ENCODE measurements around the gene EME1.

DNA sequence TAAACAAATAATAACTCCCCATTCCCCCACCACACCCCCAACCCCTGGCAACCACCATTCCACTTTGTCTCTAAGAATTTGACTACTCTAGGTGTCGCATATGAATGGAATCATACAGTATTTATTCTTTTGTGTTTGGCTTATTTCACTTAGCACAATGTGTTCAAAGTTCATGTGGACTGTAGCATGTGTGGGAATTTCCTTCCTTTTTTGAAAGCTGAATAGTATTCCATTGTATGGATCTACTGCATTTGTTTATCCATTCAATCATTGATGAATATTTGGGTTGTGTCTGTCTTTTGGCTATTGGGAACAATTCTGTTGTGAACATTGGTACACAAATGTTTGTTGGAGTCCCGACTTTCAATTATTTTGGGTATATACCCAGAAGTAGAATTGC, 49.7 kb downstream of the EME1 start:
- TF ChIP-seq, protein P1, sequence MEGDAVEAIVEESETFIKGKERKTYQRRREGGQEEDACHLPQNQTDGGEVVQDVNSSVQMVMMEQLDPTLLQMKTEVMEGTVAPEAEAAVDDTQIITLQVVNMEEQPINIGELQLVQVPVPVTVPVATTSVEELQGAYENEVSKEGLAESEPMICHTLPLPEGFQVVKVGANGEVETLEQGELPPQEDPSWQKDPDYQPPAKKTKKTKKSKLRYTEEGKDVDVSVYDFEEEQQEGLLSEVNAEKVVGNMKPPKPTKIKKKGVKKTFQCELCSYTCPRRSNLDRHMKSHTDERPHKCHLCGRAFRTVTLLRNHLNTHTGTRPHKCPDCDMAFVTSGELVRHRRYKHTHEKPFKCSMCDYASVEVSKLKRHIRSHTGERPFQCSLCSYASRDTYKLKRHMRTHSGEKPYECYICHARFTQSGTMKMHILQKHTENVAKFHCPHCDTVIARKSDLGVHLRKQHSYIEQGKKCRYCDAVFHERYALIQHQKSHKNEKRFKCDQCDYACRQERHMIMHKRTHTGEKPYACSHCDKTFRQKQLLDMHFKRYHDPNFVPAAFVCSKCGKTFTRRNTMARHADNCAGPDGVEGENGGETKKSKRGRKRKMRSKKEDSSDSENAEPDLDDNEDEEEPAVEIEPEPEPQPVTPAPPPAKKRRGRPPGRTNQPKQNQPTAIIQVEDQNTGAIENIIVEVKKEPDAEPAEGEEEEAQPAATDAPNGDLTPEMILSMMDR (conservative IDR thresholded peaks at IDR 0.05; ENCODE audit: low read depth, low read length) = no peak
- TF ChIP-seq EZH2phosphoT487 (IDR thresholded peaks at IDR 0.05; ENCODE audit: borderline replicate concordance, low read length) = no peak
